Panc1 (cell line): ENCODE data around the gene TRAPPC5. TPM values are rescaled to one million over a fixed set of nuclear protein-coding genes. Genes with fewer than 3 reads are reported as not detected.

Source experiments
- ATAC-seq: fragments of 200-7000 bp; cut with Tn5 transposase; 2 replicates; pipeline ENCODE4 v1.9.1; 2020; ENCODE audit warnings: mild to moderate bottlenecking, moderate library complexity
- BruUV-seq: library from RNA; stranded (reverse); fragments of 400-500 nt; replicated peaks from 2 replicates; lab custom pipeline; 2021; lab: Mats Ljungman, UMichigan
- CTCF ChIA-PET: fragments of 300-600 bp; sonication (Branson Sonifier 250); formaldehyde crosslinking; loops from one replicate; lab custom pipeline; 2022; ENCODE audit warnings: antibody characterized with exemption; lab: Charles Lee
- POLR2A ChIA-PET: fragments of 300-600 bp; sonication (Branson Sonifier 250); formaldehyde crosslinking; loops from one replicate; lab custom pipeline; 2022; ENCODE audit warnings: antibody characterized with exemption; lab: Charles Lee
- DNase-seq: peaks from one replicate; pipeline ENCODE4 v3.0.0-alpha.2; 2010; ENCODE audit warnings: low read depth, low spot score
- H3K27ac ChIP-seq: 2 replicates; pipeline ENCODE4 v1.5.1; 2011; ENCODE audit warnings: mild to moderate bottlenecking, low read length, inconsistent platforms
- H3K27me3 ChIP-seq: fragments of 200-500 bp; sonication (Bioruptor generic); 2 replicates; pipeline ENCODE4 v1.6.0; 2014; ENCODE audit warnings: low read length, inconsistent platforms; ENCODE audit not compliant: control insufficient read depth, insufficient read depth
- H3K36me3 ChIP-seq: fragments of 200-500 bp; sonication (Bioruptor generic); 2 replicates; pipeline ENCODE4 v1.5.1; 2014; ENCODE audit warnings: inconsistent platforms, mild to moderate bottlenecking, low read length, moderate library complexity; ENCODE audit not compliant: control insufficient read depth, insufficient read depth
- H3K4me1 ChIP-seq: 2 replicates; pipeline ENCODE4 v1.5.1; 2011; ENCODE audit warnings: inconsistent platforms, mild to moderate bottlenecking, low read length, moderate library complexity; ENCODE audit not compliant: control insufficient read depth, insufficient read depth
- H3K4me3 ChIP-seq, 2 experiments: 2 replicates each; pipeline ENCODE4 v1.5.1; 2011 to 2012; ENCODE audit warnings: low read depth in 2 of 2, low read length in 2 of 2, mild to moderate bottlenecking in 2 of 2, inconsistent platforms in 1 of 2, moderate library complexity in 1 of 2
- H3K9me3 ChIP-seq: fragments of 200-500 bp; sonication (Bioruptor generic); 2 replicates; pipeline ENCODE4 v1.5.1; 2014; ENCODE audit warnings: low read depth, mild to moderate bottlenecking, inconsistent platforms, low read length, moderate library complexity; ENCODE audit not compliant: control insufficient read depth, insufficient read depth
- POLR2AphosphoS5 ChIP-seq: IDR thresholded peaks from 2 replicates; pipeline ENCODE4 v1.6.1; 2012; ENCODE audit warnings: mild to moderate bottlenecking, low read depth, low read length, moderate library complexity
- SIN3A ChIP-seq: IDR thresholded peaks from 2 replicates; pipeline ENCODE4 v1.6.1; 2012; ENCODE audit warnings: low read depth, mild to moderate bottlenecking, low read length, moderate library complexity, borderline replicate concordance; ENCODE audit not compliant: insufficient read depth
- TCF7L2 ChIP-seq: IDR thresholded peaks from 2 replicates; pipeline ENCODE4 v1.6.1; 2011; ENCODE audit warnings: mild to moderate bottlenecking, low read depth, low read length, inconsistent platforms
- in situ Hi-C: cut with HindIII; loops from 2 replicates; pipeline ENCODE4 v1.10.0; 2016; ENCODE audit warnings: low sequenced_read_pairs, low pct_unique_long_range_greater_than_20kb
- intact Hi-C: fragments of 100-400 bp; cut with micrococcal nuclease; formaldehyde crosslinking; loops from one replicate; pipeline ENCODE4 v1.10.0; 2022; ENCODE audit not compliant: unreplicated experiment
- total RNA-seq: library from RNA; stranded (reverse); gene quantifications from one replicate; pipeline ENCODE4 v1.2.1, GENCODE V29; 2021; ENCODE audit not compliant: unreplicated experiment
- TF ChIP-seq, protein P1 (sequence below), 2 experiments: IDR thresholded peaks; 2 replicates each; pipeline ENCODE4 v1.6.1; 2011 to 2012; ENCODE audit warnings: low read depth in 2 of 2, control low read depth in 1 of 2, low read length in 1 of 2, mild to moderate bottlenecking in 1 of 2, moderate library complexity in 1 of 2; ENCODE audit not compliant: insufficient read depth in 1 of 2
- TF ChIP-seq, protein P2 (sequence below): fragments of 450-650 bp; IDR thresholded peaks from 2 replicates; pipeline ENCODE4 v1.5.1; 2017; ENCODE audit warnings: mild to moderate bottlenecking

Gene TRAPPC5
- total RNA-seq, 1 experiment from 2014 or later: 101 TPM

DNA sequence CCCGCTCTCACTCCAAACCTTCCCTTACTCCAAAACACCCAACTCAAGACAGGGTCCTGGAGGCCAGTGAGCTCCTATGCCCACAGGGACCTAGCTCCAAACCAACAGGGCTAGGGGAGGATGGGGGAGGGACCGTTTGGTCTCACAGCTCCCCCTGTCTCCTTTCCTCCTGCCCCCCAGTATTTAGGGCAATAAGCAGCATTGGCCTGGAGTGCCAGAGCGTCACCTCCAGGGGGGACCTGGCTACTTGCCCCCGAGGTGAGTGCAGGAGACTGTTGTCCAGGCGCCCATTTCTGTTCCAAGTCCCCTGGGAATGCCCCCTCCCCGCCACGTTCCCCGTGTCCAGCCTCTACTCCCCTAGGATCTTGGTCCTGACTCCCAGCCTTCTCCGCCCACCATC is 11.0 kb upstream of the TRAPPC5 start:
- POLR2A ChIA-PET: no interaction called here
- TF ChIP-seq, protein P1, sequence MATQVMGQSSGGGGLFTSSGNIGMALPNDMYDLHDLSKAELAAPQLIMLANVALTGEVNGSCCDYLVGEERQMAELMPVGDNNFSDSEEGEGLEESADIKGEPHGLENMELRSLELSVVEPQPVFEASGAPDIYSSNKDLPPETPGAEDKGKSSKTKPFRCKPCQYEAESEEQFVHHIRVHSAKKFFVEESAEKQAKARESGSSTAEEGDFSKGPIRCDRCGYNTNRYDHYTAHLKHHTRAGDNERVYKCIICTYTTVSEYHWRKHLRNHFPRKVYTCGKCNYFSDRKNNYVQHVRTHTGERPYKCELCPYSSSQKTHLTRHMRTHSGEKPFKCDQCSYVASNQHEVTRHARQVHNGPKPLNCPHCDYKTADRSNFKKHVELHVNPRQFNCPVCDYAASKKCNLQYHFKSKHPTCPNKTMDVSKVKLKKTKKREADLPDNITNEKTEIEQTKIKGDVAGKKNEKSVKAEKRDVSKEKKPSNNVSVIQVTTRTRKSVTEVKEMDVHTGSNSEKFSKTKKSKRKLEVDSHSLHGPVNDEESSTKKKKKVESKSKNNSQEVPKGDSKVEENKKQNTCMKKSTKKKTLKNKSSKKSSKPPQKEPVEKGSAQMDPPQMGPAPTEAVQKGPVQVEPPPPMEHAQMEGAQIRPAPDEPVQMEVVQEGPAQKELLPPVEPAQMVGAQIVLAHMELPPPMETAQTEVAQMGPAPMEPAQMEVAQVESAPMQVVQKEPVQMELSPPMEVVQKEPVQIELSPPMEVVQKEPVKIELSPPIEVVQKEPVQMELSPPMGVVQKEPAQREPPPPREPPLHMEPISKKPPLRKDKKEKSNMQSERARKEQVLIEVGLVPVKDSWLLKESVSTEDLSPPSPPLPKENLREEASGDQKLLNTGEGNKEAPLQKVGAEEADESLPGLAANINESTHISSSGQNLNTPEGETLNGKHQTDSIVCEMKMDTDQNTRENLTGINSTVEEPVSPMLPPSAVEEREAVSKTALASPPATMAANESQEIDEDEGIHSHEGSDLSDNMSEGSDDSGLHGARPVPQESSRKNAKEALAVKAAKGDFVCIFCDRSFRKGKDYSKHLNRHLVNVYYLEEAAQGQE (IDR thresholded peaks at IDR 0.05; ENCODE audit: insufficient read depth in 1 of 2, low read depth in 2 of 2, low read length in 1 of 2): no peak
- TF ChIP-seq SIN3A: no peak
- TF ChIP-seq, protein P2, sequence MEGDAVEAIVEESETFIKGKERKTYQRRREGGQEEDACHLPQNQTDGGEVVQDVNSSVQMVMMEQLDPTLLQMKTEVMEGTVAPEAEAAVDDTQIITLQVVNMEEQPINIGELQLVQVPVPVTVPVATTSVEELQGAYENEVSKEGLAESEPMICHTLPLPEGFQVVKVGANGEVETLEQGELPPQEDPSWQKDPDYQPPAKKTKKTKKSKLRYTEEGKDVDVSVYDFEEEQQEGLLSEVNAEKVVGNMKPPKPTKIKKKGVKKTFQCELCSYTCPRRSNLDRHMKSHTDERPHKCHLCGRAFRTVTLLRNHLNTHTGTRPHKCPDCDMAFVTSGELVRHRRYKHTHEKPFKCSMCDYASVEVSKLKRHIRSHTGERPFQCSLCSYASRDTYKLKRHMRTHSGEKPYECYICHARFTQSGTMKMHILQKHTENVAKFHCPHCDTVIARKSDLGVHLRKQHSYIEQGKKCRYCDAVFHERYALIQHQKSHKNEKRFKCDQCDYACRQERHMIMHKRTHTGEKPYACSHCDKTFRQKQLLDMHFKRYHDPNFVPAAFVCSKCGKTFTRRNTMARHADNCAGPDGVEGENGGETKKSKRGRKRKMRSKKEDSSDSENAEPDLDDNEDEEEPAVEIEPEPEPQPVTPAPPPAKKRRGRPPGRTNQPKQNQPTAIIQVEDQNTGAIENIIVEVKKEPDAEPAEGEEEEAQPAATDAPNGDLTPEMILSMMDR: no peak
- TF ChIP-seq POLR2AphosphoS5: no peak
- TF ChIP-seq TCF7L2: no peak
- Histone ChIP-seq H3K27me3 (no peaks in the 10 kb centered on the region), H3K36me3 (no peaks in the 10 kb centered on the region), H3K4me1 (no peaks in the 10 kb centered on the region), H3K27ac (no peak overlapping the region), H3K9me3 (no peaks in the 10 kb centered on the region), H3K4me3 (no peak overlapping the region)
- no peak for ATAC-seq
- in situ Hi-C loops (no loop called here), intact Hi-C loops (no loop called here)
- DNase-seq: no peak
- no TSS peak for BruUV-seq
- CTCF ChIA-PET: interaction anchor here (0.5 kb wide), 1 partner anchor 743 kb away, joined by 20 read pairs; no protein-coding TSS in a partner anchor

DNA sequence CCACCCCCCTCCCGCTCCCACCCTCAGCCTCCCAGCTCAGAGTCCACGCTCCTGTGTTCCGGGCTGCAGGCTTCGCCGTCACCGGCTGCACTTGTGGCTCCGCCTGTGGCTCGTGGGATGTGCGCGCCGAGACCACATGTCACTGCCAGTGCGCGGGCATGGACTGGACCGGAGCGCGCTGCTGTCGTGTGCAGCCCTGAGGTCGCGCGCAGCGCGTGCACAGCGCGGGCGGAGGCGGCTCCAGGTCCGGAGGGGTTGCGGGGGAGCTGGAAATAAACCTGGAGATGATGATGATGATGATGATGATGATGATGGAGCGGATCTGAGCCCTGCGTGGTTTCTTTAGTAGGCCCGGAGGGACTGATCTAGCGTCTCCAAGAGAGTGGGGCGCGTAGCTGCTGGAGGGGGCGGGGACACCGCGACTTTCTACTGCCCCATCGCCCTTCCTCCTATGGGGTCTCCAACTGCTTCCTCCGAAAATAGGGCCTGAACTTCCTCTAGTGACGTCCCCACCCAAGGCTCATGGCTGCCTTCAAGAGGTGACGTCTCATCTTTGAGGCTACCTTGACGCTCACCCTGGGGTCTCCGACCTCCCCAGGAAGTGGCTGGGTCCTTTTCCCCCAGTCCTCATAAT is 10.4 kb upstream of the TRAPPC5 start:
- no peak overlapping the region for H3K27ac ChIP-seq
- CTCF ChIA-PET: interaction anchor here (0.8 kb wide), 2 partner anchors 182 to 231 kb away, joined by 3 to 6 read pairs; no protein-coding TSS in a partner anchor
- intact Hi-C loops (no loop called here), in situ Hi-C loops (no loop called here)
- peak; percentile 60; the same call in 1 of the 2 replicates for ATAC-seq
- no peaks in the 10 kb centered on the region for H3K4me1 ChIP-seq
- no peak for TF ChIP-seq SIN3A
- TF ChIP-seq, protein P2: no peak
- TF ChIP-seq POLR2AphosphoS5: no peak
- TF ChIP-seq, protein P1 (IDR thresholded peaks at IDR 0.05; ENCODE audit: insufficient read depth in 1 of 2, low read depth in 2 of 2, low read length in 1 of 2): no peak
- no peak for TF ChIP-seq TCF7L2
- BruUV-seq: no TSS peak
- H3K9me3 ChIP-seq: no peaks in the 10 kb centered on the region
- no peak for DNase-seq
- H3K27me3 ChIP-seq: no peaks in the 10 kb centered on the region
- H3K4me3 ChIP-seq: peak overlapping the region; percentile 18 to 32; a peak in 3 of 4 replicates
- no peaks in the 10 kb centered on the region for H3K36me3 ChIP-seq
- POLR2A ChIA-PET: no interaction called here
